ENCODE measurements around the gene ZC3H8.
"Not testable (repeated sequence)": the region's sequence is repeated elsewhere in the genome, so short reads cannot be mapped to it uniquely, and the experiment has no call there.

The ZC3H8 gene

DNA sequence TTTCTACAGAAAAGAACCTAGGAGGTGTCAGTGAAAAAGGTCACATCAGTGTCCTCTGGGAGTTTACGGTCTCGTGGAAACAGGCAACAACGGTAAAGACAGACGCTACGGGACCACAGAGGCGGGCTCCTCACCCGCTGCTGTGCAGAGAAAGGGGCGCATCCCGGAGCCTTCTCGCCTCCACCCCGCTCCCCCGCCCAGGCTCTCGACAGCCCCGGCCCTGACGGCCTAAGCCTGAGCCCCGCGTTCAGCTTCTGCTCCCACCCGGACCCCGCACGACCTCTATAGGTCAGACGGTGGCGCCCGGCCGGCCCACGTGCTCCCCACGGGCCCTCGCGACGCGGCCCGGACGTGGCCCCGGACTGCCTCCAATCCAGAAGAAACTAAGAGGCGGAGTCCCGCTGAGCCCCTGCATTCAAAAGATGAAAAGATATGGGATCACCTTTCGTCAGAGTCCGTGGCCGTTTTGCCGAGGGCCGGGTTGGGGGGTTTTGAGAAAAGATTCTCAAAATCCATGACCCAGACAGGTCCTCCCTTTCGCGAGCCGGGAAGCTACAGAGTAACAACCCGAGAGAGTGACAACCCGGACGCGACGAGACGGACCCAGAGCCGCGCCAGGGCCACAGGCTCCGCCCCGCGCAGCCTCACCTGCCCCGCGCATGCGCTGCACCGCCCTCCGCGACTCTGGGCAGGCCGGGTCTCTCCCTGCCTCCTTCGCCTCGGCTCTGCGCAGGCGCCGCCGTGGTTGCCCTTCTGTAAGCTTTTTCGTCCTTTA is at the start of gene ZC3H8:
TSS of gene ZC3H8 (minus strand) at position 577 of the 775 bp plus-strand sequence. CDS start at position 516, 61 bp downstream.
- DNase-seq (ENCODE audit: low read depth in 2 of 2): peak; percentile 94 to 95

DNA sequence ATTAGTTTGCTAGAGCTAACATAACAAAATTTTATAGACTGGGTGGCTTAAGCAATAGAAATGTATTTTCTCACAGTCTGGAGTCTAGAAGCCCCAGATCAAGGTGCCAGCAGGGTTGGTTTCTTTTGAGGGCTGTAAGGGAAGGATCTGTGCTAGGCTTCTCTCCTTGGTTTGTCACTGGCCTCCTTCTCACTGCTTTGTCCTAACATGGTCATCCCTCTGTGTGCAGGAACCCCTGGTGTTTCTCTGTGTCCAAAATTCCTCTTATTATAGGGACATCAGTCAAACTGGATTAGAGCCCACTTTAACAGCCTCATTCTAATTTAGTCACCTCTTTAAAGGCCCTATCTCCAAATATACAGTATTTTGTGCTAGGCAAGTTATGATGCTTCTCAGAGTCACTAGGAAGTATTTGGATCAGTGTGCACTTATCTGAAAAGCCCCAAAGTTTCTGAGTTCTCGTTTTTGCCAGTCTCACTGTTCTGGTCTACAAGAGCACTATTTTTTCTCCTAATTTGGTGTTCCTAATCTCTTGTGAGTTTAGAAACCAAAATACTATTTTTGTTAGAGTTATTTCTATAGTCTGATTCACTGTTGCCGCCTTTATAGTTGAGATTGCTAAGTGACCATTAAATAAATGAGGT is 49.6 kb upstream of the ZC3H8 start:
- no peak for DNase-seq (ENCODE audit: low read depth in 2 of 2)

DNA sequence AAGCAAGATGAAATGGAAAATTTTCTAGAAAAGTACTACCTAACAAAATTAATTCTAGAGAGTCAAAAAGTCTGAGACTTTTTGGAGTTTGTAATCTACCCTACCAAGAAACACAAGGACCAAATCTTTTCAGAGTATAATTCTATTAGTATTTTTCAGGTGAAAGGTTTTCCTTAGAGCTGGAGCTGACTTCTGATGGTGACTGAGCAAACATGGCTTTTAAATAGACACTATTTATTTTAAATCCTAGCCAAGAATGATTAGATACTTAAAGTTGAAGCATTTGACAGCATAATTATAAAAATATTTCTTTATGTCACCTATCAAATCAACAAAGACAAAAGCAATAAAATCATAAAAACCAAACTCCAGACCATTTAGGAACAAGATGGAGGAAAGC is 47.1 kb upstream of the ZC3H8 start:
- DNase-seq (ENCODE audit: low read depth in 2 of 2): no peak

DNA sequence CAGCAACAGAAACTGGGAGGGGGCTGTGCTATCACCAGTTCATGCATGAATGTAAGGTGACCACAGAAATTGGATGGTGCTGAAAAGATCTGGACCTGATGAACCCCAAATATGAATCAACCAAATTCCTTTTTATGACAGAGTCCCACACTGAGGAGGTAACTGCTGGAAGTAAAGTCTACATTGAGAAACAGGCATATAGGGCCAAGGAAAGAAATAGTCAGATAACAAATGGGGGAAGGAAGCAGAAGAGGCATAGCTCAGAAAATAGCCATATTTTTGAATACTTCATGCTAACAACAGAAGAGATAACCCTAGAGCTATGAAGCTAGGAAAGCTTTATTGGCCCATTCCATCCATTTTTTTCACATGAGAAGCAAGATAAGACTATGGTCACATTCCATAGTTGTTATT is 46.3 kb upstream of the ZC3H8 start:
- DNase-seq (ENCODE audit: low read depth in 2 of 2): no peak

DNA sequence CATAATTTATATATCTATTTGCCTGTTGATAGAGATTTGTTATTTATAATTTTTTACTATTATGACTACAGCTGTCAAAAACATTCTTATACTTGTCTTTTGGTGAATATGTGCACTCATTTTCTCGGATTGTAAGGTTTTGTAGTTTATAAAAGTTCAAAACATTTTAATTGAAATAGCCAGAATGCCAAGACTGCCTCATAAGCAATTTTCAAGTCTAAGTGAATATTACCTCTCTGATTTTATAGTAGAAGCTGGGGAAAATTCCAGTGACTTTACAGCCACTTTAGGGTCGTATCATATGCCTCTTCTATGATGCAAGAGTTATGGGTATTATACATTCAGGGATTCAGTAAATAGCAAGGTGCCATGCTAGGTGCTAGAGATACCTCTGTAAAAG is 41.6 kb upstream of the ZC3H8 start:
- DNase-seq (ENCODE audit: low read depth in 2 of 2): no peak

DNA sequence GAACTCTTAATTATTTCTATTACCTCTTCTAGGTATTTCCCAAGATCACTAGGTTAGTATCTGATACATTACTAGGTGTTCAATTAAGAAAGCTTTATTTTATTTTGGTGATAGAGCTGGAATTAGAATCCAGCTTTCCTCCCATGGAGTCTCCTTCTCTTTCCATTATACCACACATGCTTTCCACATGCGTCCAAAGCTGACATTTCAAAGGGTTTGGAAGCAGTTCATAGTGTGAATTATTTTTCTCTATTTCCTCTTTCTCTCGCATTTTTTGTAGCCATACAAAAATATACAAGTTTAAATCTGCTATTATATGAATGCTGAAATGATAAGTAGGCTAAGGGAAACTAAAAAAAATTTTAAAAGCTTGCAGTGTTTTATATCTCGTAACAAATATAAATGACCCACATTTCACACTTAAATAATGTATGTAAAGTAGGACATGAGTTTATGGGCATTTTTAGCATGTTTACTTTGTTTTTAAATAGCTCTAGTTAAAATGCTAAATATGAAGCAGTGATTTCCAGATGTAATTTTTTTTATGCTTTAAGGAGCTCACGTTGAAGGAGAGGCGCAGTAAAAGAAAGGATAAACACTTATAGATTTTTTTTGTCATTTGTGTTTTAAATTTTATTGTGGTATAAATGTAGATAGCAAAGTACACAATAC is 40.7 kb upstream of the ZC3H8 start:
- no peak for DNase-seq (ENCODE audit: low read depth in 2 of 2)

DNA sequence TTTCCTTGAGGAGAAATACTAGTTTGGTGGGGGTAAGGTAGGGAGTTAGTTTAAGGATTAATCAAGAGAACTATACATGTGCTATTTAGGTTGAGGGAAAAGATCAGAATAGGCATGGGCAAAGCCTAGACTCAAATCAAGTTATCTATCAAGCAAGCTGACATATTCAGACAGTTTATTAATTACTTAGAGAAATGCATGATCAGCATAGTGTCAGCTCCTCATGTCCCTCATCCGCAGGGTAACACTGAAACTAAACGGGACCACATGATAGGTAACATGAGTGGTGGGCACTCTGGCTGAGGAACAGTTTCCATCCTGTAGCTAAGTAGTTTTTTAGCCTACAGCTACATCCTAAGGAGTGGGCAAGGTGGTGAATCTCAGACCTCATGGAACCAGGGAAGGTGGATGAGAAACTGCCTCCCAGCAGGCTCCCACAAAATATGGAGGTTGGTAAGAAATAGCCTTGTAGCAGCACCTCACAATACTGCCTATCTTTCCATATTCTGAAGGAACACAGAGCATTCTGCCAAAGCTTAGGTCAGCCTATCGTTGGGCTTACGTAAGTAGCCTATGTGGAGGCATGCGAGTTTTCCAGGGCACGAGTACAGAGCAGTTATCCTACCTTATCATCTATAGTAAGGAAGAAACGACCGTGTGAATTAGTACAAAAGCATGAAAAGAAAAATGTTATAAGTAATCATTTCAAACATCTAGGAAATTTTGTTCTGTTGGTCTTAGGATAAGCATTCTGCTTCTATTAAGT is 39.0 kb upstream of the ZC3H8 start:
- no peak for DNase-seq (ENCODE audit: low read depth in 2 of 2)

DNA sequence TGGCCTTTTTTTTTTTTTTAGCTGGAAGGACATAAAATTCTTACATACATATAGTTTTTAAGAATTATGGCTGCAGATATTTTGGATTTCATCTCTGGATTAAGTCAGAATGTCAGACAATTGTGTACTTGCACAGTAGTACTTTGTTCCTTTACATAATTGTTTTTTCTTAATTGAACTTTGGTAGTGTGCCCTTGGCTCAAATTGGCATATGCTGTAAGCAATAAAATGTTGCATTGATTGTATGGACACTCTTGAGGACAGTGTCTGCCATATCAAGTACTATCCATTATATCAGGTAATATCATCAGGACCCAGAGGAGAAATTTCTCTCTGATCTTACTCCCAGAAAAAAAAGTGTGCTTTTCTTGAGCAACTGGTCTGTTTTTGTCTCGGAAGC is 35.8 kb upstream of the ZC3H8 start:
- DNase-seq (ENCODE audit: low read depth in 2 of 2): no peak

DNA sequence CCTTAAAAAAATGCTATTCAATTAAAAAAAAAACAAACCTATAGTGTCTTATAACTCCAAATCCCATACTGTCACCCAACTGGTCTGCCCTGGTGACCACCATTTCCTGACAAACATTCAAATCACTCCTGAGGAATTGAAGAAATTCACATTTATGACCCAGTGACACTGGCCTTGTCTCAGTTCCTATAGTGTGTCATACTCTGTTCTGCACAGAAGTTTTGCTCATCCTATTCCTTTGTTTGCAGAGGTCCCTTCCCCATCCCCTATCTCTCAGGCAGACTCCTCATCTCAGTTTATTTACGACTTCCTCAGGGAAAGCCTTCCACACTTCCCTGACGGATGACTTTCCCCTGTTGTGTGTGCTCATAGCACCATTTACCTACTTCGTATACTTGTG is 35.2 kb upstream of the ZC3H8 start:
- no peak for DNase-seq (ENCODE audit: low read depth in 2 of 2)

DNA sequence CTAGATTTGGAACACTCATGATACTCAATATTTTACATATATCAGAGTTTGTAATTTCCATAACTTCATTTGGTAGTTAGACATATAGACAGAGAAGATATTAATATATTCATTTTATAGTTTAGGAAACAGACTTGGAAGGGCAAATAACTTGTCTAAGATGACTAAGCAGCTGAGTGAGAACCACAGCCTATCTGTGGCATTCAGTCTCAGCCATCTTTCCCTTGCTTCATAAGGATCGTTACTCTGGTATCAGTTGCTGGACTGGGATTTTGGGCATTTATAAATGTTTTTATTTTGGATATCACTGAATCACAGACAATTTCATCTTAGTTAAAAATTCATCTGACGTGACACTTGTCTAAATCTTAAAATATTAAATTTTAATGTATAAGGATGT is 28.7 kb upstream of the ZC3H8 start:
- DNase-seq (ENCODE audit: low read depth in 2 of 2): not testable (repeated sequence)

DNA sequence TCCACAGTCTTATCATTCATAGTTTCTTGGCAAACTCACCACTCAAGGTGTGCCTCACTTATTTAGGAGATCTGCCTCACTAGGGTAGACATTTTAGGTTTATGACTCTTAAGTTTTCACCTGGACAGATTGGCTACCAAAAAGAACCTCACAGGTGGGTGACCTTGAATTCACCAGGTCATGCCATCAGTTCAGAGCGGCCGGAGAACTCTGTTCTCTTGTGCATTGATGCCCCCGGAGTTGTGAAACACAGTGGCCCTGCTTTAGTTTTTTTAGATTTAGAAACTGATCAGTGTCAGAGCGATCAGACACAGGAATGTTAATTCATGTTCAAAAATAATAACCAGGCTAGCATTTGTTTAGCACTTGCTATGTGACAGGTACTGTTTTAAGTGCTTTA is 27.2 kb upstream of the ZC3H8 start:
- DNase-seq (ENCODE audit: low read depth in 2 of 2): not testable (repeated sequence)

DNA sequence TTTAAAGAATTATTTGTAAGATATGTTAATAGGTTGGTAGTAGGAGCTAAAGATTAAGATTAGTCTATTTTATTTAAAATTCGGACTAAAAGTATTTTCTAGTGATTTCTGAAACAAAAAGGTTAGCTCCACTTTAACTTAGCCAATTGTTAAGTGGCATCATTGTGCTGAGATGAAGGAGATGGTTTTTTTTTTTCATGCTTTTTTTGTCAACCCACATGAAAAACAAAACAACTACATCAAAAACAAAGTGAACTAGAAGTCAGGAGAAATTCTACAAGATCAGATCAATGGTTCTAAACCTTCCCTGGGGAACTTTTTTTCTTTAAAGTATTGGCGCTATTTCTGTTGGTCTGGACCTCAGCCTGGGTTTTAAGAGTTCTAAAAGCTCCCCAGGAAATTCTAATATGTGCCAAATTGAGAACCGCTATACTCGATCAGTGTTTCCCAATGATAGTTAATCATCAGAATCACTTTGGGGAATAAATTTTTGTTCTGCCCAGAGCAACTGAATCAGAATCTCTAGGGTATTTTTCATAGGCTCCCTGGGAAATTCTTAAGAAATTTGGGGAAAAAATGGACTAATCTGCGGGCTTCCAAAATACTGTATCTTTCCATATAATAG is 22.9 kb upstream of the ZC3H8 start:
- no peak for DNase-seq (ENCODE audit: low read depth in 2 of 2)

DNA sequence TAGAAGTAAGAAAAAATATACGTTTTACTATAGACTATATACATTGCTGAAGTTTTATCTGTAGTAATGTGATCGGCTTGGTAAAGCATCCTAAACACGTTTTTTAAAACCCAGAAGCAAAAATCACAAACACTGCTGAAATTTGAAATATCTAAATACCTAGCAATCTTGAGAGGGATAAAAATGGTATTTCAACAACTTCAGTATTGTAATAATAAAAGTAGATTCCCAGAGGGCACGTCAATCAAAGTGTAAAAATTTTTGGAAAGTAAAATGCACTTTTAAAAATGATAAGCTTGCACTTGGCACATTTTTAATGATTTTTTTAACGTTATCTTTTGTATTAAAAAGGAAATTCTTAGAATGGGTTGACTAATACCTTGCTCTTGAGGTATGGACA is 22.1 kb upstream of the ZC3H8 start:
- DNase-seq (ENCODE audit: low read depth in 2 of 2): no peak

DNA sequence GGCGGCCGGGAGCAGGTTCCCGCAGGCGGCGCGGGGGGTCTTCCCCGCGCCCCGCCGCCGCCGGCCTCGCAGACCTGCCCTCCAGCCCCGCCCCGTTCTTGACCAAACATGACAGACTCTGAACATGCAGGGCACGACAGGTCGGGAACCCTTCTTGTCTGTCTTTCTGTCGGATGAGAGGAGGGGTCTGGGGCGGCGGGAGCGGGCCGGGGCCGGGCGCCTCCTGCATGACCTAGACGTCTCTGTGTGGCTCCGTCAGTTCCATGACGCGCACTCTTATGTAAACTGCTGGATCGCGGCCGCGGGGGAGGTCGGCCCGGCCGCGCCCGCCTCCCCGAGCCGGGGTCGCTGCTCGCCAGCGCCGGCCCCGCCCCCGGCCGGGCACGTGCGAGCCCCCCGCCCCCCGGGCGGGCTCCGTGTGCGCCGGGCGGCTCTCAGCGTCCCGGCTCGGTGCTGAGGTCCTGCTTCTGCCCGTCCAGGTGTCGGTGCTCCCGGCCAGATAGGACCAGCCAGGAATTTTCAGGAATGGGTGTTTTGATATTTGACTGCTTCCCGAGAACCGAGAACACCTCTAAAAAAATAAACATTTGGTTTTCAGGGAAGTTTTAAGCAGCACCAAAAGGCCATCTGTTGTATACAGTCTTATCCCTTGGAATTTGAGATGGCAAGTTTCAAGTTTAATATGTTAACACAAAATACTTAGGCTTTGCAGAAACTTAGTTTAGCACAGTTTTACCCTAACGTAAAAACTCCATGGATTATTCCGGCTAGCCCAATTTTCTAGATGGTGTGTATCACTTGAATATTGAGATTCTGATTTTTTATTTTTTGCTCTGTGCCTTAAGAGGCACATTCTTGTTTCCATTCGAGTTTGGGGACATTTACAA is 21.3 kb upstream of the ZC3H8 start:
- DNase-seq (ENCODE audit: low read depth in 2 of 2): peak; percentile 63 to 71

DNA sequence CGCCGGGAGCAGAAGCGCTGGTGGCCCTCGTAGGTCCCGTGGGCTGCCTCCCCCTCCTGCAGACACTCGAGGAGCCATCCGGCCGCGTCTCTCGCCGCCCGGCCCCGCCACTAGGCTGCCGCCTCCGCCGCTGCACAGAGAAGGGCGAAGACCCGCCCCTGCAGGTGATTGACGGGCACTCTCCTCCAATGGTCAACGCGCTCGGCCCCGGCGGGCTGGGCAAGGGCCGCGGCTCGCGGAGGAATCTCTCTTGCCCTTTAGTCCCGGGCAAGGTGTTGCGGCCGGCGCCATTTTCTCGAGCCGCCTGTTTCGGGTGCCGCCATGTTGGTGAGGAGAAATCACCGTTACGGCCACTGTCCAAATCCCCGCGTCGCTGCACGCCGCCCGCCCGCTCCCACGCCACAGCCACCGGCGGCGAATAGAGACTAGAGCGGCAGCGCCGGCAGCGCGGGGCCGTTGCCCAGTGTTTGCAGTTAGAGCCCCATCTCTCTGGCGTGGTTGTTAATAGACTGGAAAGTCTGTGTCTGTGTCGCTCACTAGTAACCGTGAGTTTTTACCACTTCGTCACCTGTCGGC is 20.6 kb upstream of the ZC3H8 start, which contains the start of gene ZC3H6:
TSS of gene ZC3H6 (plus strand) at position 287 of the 576 bp plus-strand sequence. CDS start 398 bp downstream, outside the sequence.
- DNase-seq (ENCODE audit: low read depth in 2 of 2): peak; percentile 98 to 100

DNA sequence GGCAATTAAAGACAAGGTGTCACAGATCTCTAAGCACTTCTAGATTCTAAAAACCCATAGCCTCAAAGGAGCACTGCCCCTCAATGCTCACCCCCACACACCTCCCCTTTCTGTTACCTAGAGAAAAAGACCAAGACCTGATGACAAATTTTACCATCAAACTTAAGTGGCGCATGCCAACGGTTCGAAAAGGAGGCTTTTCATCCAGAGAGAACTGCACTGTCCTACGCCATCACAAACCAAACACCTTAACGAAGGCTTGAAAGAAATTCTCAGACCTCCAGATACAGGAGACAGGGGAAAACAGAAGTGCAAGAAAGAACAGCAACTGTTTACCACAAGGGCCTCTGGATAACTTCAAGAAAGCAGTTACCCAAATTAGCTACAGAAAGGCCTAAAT is 18.5 kb upstream of the ZC3H8 start:
- DNase-seq (ENCODE audit: low read depth in 2 of 2): no peak

DNA sequence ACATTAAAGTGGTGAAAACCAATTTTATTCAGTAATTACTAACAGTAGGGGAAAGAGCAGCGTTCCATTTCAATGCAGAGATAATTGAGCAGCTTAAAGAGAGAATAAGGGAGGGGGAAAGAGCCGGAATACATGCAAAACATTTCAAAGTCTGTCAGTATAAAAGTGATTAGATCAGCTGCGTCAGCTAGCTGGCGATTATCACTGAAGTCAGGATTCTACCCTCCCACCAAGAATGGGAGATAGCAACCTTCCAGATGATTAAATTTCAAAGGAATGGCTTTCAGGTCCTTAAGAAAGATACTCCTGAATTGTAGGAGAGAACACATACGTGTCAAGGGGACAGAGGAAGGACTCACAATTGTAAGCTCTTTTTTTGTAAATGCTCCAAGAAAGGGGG is 17.8 kb upstream of the ZC3H8 start:
- no peak for DNase-seq (ENCODE audit: low read depth in 2 of 2)

DNA sequence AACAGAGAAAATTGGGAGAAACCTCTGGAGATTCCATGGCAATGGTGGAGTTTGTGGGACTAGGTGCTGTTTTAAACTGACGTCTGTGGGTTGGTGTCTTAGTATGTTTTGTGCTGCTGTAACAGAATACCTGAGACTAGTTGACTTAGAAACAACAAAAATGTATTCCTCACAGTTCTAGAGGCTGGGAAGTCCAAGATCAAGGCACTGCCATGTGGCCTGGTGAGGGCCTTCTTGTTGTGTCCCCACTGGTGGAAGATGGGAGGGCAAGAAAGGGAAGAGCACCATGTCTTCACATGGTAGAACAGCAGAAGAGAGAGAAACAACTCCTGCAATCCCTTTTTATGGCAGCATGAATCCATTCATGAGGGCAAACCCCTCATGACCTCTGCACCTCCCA is 13.7 kb upstream of the ZC3H8 start:
- DNase-seq (ENCODE audit: low read depth in 2 of 2): no peak

DNA sequence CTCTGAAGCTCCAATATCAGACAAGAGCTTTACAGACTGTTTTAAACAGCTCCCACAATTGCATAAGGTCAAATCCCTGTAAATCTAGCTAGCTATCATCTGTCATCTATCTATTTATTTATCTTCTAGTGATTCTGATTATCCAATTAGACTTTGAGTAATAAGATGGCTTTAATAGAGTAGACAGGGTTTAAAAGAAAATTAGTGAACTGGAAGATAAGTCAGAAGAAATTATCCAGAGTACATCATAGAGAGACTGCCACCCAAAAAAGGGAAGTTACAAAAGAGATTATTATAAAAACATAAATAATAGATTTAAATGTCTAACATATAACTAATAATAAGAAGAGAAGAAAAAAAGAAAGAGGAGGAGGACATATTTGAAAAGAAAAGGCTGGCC is 8.0 kb upstream of the ZC3H8 start:
- DNase-seq (ENCODE audit: low read depth in 2 of 2): no peak

DNA sequence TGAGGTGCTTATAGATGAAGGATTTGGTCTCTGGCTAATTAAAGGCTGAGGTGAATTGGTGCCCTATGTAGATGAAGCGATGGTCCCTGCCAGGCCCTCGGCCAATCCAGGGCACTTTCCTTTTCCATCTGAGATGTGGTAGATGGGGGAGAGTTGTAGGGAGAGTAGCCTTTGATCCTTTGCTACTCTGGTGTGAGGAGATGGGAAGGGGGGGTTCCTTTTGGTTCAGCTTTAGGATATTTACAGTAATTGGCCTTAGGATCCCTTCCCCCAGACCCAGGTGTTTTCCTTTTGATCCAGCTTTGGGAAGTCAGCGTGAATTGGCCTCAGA is 5.4 kb upstream of the ZC3H8 start:
- no peak for DNase-seq (ENCODE audit: low read depth in 2 of 2)

Data from stimulated activated CD8-positive, alpha-beta memory T cell treated with anti-CD3 and anti-CD28 coated beads, Interleukin-2, amount 100 ng/mL, for 48 hours (primary cell).